GM12873 (cell line): ENCODE results near the gene KLHDC9.

Experiments
- CTCF ChIP-seq: IDR thresholded peaks from 2 replicates; pipeline ENCODE4 v1.5.1; 2012; ENCODE audit warnings: low read depth, mild to moderate bottlenecking, moderate library complexity, low read length, control low read depth; ENCODE audit not compliant: insufficient read depth; ENCODE audit errors: missing control alignments

KLHDC9 gene

GRCh38 chr1:161130266-161130665, 32.1 kb downstream of the KLHDC9 start:
- TF ChIP-seq CTCF = no peak

- TF ChIP-seq CTCF = no peak
These were observed 33.6 kb downstream of the KLHDC9 start for GRCh38 chr1:161131523-161132409.

GRCh38 chr1:161132410-161133219, 34.5 kb downstream of the KLHDC9 start, which contains the start of gene DEDD:
TSS of gene DEDD (minus strand) at chr1:161132667. CDS start at chr1:161124462, 8,205 bp downstream.
- TF ChIP-seq CTCF = peak; percentile 16

GRCh38 chr1:161133220-161133740, 35.1 kb downstream of the KLHDC9 start:
- TF ChIP-seq CTCF = no peak

- no peak for TF ChIP-seq CTCF
These were observed 39.7 kb downstream of the KLHDC9 start for GRCh38 chr1:161137881-161138280.

- no peak for TF ChIP-seq CTCF
These were observed 40.3 kb downstream of the KLHDC9 start for GRCh38 chr1:161138431-161138830.

GRCh38 chr1:161139766-161140165, 41.6 kb downstream of the KLHDC9 start:
- peak; percentile 42 for TF ChIP-seq CTCF
